Mesothelial cell of epicardium (in vitro differentiated cells): ENCODE results near the gene SULT1A1. TPM values are rescaled to one million over a fixed set of nuclear protein-coding genes. Genes with fewer than 3 reads are reported as not detected.
"Not testable (repeated sequence)": the region's sequence is repeated elsewhere in the genome, so short reads cannot be mapped to it uniquely, and the experiment has no call there.

Experiments used
- DNase-seq, 2 experiments: peaks; one replicate each; pipeline ENCODE4 v3.0.0; 2021; ENCODE audit warnings: low spot score in 2 of 2; ENCODE audit not compliant: unreplicated experiment in 2 of 2
- H3K27ac Mint-ChIP-seq: 2 replicates; pipeline ENCODE4 v1.8.0; 2021; ENCODE audit warnings: mixed read lengths
- H3K27me3 Mint-ChIP-seq: 2 replicates; pipeline ENCODE4 v1.8.0; 2021; ENCODE audit warnings: low read depth, mixed read lengths
- H3K36me3 Mint-ChIP-seq: 2 replicates; pipeline ENCODE4 v1.8.0; 2021; ENCODE audit warnings: mixed read lengths
- H3K4me1 Mint-ChIP-seq: 2 replicates; pipeline ENCODE4 v1.8.0; 2021; ENCODE audit warnings: mixed read lengths
- H3K4me3 Mint-ChIP-seq: 2 replicates; pipeline ENCODE4 v1.8.0; 2021; ENCODE audit warnings: mild to moderate bottlenecking, moderate library complexity, mixed read lengths
- H3K9me3 Mint-ChIP-seq: 2 replicates; pipeline ENCODE4 v1.8.0; 2021; ENCODE audit warnings: mixed read lengths
- total RNA-seq: library from RNA; stranded (reverse); gene quantifications from 3 replicates; pipeline ENCODE4 v1.2.1, GENCODE V29; 2021
- TF ChIP-seq, protein P1 (sequence below): fragments of 200-600 bp; sonication (generic); IDR thresholded peaks from one replicate; pipeline ENCODE4 v1.5.0; 2021; ENCODE audit warnings: antibody characterized with exemption; ENCODE audit not compliant: unreplicated experiment

The SULT1A1 gene
- total RNA-seq, 1 donor from 2014 or later = 8.3 TPM

DNA sequence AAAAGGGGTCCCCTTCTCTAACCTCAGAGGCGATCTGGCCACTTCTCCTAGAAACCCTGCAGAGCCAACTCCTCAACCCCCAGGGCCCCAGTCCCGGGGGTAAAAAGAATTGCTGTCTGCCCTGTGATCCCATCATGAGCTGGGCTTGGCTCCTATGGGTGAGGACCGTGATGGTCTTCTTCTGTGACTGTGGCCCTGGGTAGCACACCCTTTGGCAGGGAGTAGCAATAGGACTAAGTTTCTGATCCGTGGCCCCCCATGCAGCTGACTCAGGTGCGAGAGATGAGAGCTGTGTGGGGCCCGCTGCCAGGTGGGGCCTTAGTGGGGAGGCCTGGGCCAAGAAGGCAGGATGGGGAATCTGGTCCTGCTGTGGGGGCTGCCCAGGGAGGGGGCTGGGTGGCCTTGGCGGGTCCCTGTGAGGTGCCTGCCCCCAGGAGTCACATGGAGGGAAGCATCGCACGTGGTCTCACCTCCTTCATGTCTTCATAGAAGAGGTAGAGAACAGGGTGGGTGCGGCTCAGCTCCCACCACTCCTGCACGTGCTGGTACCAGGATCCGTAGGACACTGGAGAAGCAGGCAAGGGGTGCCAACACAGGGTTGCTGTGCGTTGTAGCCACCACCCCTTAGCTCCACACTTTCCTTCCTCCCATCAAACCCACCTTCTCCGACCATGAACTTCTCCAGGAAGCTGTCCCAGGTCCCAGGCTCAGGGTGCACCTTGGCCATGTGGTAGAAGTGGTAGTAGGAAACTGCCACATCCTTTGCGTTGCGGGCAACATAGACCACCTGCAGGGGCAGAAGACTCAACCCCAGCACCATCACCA, 3.3 kb downstream of the SULT1A1 start:
- peaks cover under 1% of the 10 kb centered on the region for H3K27me3 Mint-ChIP-seq
- TF ChIP-seq, protein P1, sequence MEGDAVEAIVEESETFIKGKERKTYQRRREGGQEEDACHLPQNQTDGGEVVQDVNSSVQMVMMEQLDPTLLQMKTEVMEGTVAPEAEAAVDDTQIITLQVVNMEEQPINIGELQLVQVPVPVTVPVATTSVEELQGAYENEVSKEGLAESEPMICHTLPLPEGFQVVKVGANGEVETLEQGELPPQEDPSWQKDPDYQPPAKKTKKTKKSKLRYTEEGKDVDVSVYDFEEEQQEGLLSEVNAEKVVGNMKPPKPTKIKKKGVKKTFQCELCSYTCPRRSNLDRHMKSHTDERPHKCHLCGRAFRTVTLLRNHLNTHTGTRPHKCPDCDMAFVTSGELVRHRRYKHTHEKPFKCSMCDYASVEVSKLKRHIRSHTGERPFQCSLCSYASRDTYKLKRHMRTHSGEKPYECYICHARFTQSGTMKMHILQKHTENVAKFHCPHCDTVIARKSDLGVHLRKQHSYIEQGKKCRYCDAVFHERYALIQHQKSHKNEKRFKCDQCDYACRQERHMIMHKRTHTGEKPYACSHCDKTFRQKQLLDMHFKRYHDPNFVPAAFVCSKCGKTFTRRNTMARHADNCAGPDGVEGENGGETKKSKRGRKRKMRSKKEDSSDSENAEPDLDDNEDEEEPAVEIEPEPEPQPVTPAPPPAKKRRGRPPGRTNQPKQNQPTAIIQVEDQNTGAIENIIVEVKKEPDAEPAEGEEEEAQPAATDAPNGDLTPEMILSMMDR = no peak
- no peak for DNase-seq
- H3K4me1 Mint-ChIP-seq = peaks cover 14% of the 10 kb centered on the region
- H3K9me3 Mint-ChIP-seq = no peaks in the 10 kb centered on the region
- H3K4me3 Mint-ChIP-seq = no peak overlapping the region
- no peak overlapping the region for H3K27ac Mint-ChIP-seq
- no peaks in the 10 kb centered on the region for H3K36me3 Mint-ChIP-seq

DNA sequence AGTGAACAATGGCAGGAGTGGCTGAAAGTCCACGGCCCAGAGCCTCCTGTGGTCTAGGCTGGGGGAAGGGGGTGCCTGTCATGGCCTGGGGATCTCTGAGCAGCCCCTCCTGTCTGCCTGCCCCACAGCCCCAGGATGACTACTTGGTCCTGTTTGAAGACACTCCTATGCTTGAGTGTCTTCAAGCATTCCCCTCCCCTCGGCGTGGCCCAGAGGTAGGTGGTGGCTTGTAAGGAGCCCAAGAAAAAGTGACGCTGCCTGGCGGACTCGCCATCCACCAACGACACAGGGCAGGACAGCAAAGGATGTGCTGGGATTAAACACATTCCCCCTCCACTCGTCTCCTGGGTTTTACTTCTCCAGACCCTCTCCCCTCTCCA, 5.7 kb downstream of the SULT1A1 start:
- TF ChIP-seq, protein P1 = no peak
- H3K9me3 Mint-ChIP-seq = no peaks in the 10 kb centered on the region
- no peaks in the 10 kb centered on the region for H3K4me1 Mint-ChIP-seq
- no peaks in the 10 kb centered on the region for H3K36me3 Mint-ChIP-seq
- no peak for DNase-seq
- peaks cover 3% of the 10 kb centered on the region for H3K27me3 Mint-ChIP-seq
- no peak overlapping the region for H3K27ac Mint-ChIP-seq
- H3K4me3 Mint-ChIP-seq = no peak overlapping the region

DNA sequence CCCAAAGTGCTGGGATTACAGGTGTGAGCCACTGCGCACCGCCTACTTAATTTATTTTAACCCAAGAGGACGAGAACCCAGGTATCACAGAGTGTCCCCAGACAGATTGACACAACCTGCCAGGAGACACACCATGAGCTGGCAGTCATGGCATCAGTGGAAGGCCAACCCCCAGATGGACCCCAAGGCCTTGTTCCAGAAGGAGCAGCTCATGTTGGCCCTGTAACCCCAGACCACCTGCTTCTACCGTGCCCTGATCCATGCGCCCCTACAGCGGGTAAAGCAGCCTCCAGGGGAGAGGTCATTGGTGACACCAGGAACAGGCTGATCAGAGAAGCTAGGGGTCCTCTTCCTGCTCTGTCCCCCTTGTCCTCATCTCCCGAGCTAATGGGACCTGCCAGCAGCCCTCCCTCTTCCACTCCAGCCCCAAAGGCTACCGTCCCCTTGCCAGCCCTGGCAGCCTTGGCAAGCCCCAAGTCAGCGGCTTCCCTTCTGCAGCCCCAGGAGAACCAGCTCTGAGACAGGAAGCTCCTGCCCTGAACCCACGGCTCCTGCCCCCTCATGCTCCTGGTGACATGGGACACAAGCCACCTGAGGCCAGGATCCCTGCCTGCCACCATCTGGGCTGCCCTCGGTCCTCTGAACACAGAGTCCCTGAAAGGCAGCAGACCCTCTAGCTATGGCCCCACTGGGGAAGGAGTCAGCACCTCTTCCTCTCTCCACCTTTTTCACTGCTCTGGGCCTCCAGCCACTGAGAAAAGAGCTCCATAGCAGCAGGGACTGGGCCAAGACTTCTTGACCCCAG, 6.3 kb downstream of the SULT1A1 start:
- Mint-ChIP-seq H3K4me3 (no peak overlapping the region), H3K27me3 (peaks cover 3% of the 10 kb centered on the region), H3K9me3 (no peaks in the 10 kb centered on the region), H3K4me1 (no peaks in the 10 kb centered on the region), H3K27ac (no peak overlapping the region), H3K36me3 (no peaks in the 10 kb centered on the region)
- no peak for DNase-seq
- TF ChIP-seq, protein P1 = no peak

DNA sequence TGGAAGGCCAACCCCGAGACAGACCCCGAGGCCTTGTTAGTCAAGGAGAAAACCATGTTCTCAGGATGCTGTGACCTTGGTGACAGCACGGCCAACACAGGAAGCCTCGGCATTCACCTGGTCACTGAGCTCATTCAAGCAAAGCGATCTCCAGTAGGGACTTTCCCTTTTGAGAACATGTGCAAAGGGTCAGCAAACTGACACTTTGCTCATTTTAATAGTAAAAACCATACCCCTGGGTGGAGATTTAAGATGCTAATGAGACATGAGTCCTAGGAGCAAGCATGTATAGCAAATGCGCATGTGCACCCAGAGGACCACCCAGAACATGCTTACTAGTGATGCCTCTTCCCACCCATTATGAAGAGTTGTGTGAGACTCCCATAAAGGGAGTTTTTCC, 7.3 kb downstream of the SULT1A1 start:
- TF ChIP-seq, protein P1 = no peak
- Mint-ChIP-seq H3K27ac (no peak overlapping the region), H3K27me3 (peaks cover 3% of the 10 kb centered on the region), H3K4me1 (peaks cover 4% of the 10 kb centered on the region), H3K9me3 (no peaks in the 10 kb centered on the region), H3K4me3 (no peak overlapping the region), H3K36me3 (no peaks in the 10 kb centered on the region)
- no peak for DNase-seq

DNA sequence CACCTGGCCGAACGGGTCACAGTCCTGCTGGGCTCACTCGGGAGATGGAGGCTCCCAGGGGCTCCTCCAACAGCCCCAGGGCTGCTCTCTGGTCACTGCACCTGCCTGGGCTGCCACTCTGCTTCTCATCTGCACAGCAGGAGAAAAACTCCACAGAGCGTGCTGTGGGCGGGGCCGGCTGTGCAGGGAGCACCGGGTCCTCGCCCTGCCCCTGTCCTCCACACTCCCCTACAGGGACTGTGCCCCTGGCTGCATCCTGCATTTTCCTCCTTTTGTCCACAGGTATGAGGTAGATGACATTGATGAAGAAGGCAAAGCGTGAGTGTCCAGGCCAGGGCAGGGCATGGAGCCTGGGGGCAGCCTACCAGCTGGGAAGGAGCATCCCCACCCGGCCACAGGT, 7.8 kb downstream of the SULT1A1 start:
- not testable (repeated sequence) for H3K4me3 Mint-ChIP-seq, H3K36me3 Mint-ChIP-seq, H3K9me3 Mint-ChIP-seq, H3K27me3 Mint-ChIP-seq, H3K27ac Mint-ChIP-seq, DNase-seq, H3K4me1 Mint-ChIP-seq

DNA sequence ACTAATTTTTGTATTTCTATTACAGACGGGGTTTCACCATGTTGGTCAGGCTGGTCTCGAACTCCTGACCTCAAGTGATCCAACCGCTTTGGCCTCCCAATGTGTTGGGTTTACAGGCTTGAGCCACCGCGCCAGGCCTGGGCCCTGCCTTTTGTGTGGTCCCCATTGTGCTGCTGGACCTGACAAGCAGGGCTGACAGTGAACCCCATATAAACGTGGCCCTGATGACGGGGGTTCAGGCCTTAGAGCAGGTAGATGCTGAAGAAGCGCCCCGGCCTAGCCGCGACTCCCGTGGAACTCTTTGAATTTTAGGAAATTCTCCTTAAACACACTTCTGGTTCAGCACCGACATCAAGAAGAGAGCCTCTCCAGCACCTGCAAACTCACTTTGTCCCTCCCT, 8.3 kb downstream of the SULT1A1 start:
- not testable (repeated sequence) for H3K27ac Mint-ChIP-seq, H3K27me3 Mint-ChIP-seq, H3K4me3 Mint-ChIP-seq, H3K9me3 Mint-ChIP-seq, DNase-seq, H3K36me3 Mint-ChIP-seq
- peaks cover 14% of the 10 kb centered on the region for H3K4me1 Mint-ChIP-seq

DNA sequence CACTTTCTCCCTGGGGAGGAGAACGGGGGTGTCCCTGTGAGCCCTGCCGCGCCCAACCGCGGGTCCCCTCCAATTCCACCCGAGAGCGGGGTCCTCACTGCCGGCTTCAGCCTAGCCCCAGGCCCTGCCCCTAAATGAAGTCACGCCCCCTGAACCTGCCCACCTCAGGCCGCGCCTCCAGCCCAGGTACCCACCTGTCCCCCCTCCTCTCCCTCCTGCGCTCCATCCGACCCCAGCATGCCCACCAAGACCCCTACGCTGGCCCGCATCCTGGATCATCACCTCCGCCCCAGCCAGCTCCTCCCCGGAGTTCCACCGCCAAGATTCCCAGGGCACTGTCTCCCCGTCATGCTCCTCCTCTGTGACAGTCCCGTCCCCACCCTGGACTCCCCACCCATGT, 8.9 kb downstream of the SULT1A1 start:
- not testable (repeated sequence) for DNase-seq, H3K9me3 Mint-ChIP-seq, H3K27me3 Mint-ChIP-seq, H3K27ac Mint-ChIP-seq, H3K36me3 Mint-ChIP-seq, H3K4me3 Mint-ChIP-seq
- H3K4me1 Mint-ChIP-seq = peaks cover 17% of the 10 kb centered on the region

DNA sequence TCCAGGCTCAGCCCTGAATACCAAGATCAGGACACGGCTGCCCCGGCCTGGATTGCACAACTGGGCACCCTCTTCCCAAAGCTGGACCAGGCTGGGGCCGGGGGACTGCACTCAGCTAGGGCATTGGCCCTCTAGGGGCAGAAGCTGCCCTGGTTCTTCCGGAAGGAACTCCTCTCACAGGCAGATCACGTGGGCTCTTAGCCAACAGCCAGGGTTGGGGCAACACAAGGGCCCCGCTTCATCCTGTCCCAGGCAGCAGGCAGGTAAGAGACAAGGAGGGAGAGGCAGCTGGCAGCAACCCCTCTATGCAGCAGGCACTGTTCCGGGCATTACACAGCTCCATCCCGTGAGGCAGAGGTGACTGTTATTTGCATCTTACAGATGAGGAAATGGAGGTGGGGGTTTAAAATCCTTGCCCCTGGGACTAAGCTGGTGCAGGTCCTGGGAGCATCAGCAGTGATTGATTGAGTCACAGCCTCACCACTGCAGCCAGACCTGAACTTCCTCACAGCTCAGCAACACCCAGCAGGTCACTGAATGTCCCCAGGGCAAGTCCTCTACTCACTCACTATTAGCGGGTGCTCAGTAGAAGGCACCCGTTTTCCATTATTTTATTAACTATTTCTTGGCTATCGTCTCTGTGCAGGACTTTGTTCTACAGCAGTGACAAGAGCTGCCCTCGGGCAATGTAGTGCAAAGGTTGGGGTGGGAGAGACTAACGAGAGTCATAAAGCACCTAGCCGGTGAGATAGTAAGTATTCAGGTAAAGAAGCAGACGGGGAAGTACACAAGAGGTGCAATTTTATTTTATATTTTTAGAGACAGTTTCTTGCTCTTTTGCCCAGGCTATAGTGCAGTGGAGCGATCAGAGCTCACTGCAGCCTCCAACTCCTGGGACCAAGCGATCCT, 10.2 kb downstream of the SULT1A1 start:
- not testable (repeated sequence) for H3K36me3 Mint-ChIP-seq, H3K4me3 Mint-ChIP-seq, DNase-seq, H3K27ac Mint-ChIP-seq, H3K27me3 Mint-ChIP-seq, H3K9me3 Mint-ChIP-seq
- H3K4me1 Mint-ChIP-seq = peaks cover 17% of the 10 kb centered on the region
